GM23338 (cell line): ENCODE results near the gene TBCD. TPM values are rescaled to one million over a fixed set of nuclear protein-coding genes. Genes with fewer than 3 reads are reported as not detected.

ENCODE experiments used
- ATAC-seq: fragments of 200-7000 bp; cut with Tn5 transposase; 3 replicates; pipeline ENCODE4 v1.9.1; 2020
- DNase-seq: peaks from one replicate; pipeline ENCODE4 v3.0.0-alpha.2; 2015; ENCODE audit warnings: low spot score
- H2AFZ ChIP-seq: fragments of 200-600 bp; sonication (generic); 2 replicates; pipeline ENCODE4 v1.8.0; 2016; ENCODE audit warnings: antibody characterized with exemption, mild to moderate bottlenecking, moderate library complexity
- H3F3A ChIP-seq: fragments of 200-600 bp; sonication (generic); replicated peaks from 2 replicates; pipeline ENCODE4 v1.8.0; 2017; ENCODE audit warnings: antibody characterized with exemption, mixed run types, low read depth
- H3K27ac ChIP-seq: fragments of 200-600 bp; sonication (generic); 2 replicates; pipeline ENCODE4 v1.6.1; 2016; ENCODE audit warnings: low read depth
- H3K27me3 ChIP-seq: fragments of 200-600 bp; sonication (generic); 2 replicates; pipeline ENCODE4 v1.8.0; 2016; ENCODE audit warnings: mild to moderate bottlenecking, mixed run types, moderate library complexity; ENCODE audit not compliant: insufficient read depth
- H3K36me3 ChIP-seq: fragments of 200-600 bp; sonication (generic); 2 replicates; pipeline ENCODE4 v1.8.0; 2016; ENCODE audit warnings: mild to moderate bottlenecking; ENCODE audit not compliant: insufficient read depth
- H3K4me1 ChIP-seq: fragments of 200-600 bp; sonication (generic); 2 replicates; pipeline ENCODE4 v1.8.0; 2016; ENCODE audit warnings: mild to moderate bottlenecking, moderate library complexity; ENCODE audit not compliant: insufficient read depth
- H3K4me2 ChIP-seq: fragments of 200-600 bp; sonication (generic); 2 replicates; pipeline ENCODE4 v1.7.1; 2017; ENCODE audit warnings: mixed run types
- H3K4me3 ChIP-seq: fragments of 200-600 bp; sonication (generic); 2 replicates; pipeline ENCODE4 v1.6.1; 2016; ENCODE audit warnings: mixed run types
- H3K79me2 ChIP-seq: fragments of 200-600 bp; sonication (generic); replicated peaks from 2 replicates; pipeline ENCODE4 v1.8.0; 2017; ENCODE audit warnings: mild to moderate bottlenecking; ENCODE audit not compliant: insufficient read depth
- H3K9me2 ChIP-seq: fragments of 200-600 bp; sonication (generic); 2 replicates; pipeline ENCODE4 v1.8.0; 2017; ENCODE audit not compliant: insufficient read depth
- H4K20me1 ChIP-seq: fragments of 200-600 bp; sonication (generic); replicated peaks from 2 replicates; pipeline ENCODE4 v1.8.0; 2017; ENCODE audit warnings: mild to moderate bottlenecking; ENCODE audit not compliant: insufficient read depth
- H3K27ac Mint-ChIP-seq: 2 replicates; pipeline ENCODE4 v1.8.0; 2020; ENCODE audit warnings: inconsistent platforms, mild to moderate bottlenecking, moderate library complexity, mixed read lengths
- H3K27me3 Mint-ChIP-seq: 3 replicates; pipeline ENCODE4 v1.8.0; 2022; ENCODE audit warnings: low read depth, mild to moderate bottlenecking, moderate library complexity, mixed read lengths, inconsistent platforms; ENCODE audit not compliant: insufficient read depth, poor library complexity
- H3K36me3 Mint-ChIP-seq: 3 replicates; pipeline ENCODE4 v1.8.0; 2021; ENCODE audit warnings: low read depth, mild to moderate bottlenecking, inconsistent platforms, moderate library complexity, mixed read lengths
- H3K4me1 Mint-ChIP-seq: 3 replicates; pipeline ENCODE4 v1.8.0; 2020; ENCODE audit warnings: mild to moderate bottlenecking, inconsistent platforms, mixed read lengths
- H3K4me3 Mint-ChIP-seq: 3 replicates; pipeline ENCODE4 v1.8.0; 2021; ENCODE audit warnings: moderate library complexity, mild to moderate bottlenecking, inconsistent platforms, mixed read lengths
- H3K9me3 Mint-ChIP-seq: 3 replicates; pipeline ENCODE4 v1.8.0; 2020; ENCODE audit warnings: moderate library complexity, mild to moderate bottlenecking, inconsistent platforms, mixed read lengths
- CREB1 ChIP-seq: fragments of 250-450 bp; sonication (Bioruptor Pico); IDR thresholded peaks from 2 replicates; pipeline ENCODE4 v1.5.0; 2020; ENCODE audit warnings: low read depth, mild to moderate bottlenecking, moderate library complexity
- EZH2 ChIP-seq: fragments of 200-600 bp; sonication (generic); IDR thresholded peaks from one replicate; pipeline ENCODE4 v1.8.0; 2017; ENCODE audit warnings: antibody characterized with exemption, mild to moderate bottlenecking, low read depth; ENCODE audit not compliant: unreplicated experiment
- EZH2phosphoT487 ChIP-seq: fragments of 200-600 bp; sonication (generic); IDR thresholded peaks from one replicate; pipeline ENCODE4 v1.8.1; 2018; ENCODE audit warnings: antibody characterized with exemption; ENCODE audit not compliant: unreplicated experiment
- JUNB ChIP-seq: IDR thresholded peaks from one replicate; pipeline ENCODE4 v1.6.1; 2016; ENCODE audit warnings: antibody characterized with exemption; ENCODE audit not compliant: unreplicated experiment
- NANOG ChIP-seq: IDR thresholded peaks from 2 replicates; pipeline ENCODE4 v1.6.1; 2016; ENCODE audit warnings: antibody characterized with exemption, borderline replicate concordance
- STAT1 ChIP-seq: IDR thresholded peaks from one replicate; pipeline ENCODE4 v1.6.1; 2016; ENCODE audit warnings: antibody characterized with exemption; ENCODE audit not compliant: unreplicated experiment
- ZNF114 ChIP-seq: fragments of 250-450 bp; sonication (Bioruptor Pico); IDR thresholded peaks from 2 replicates; pipeline ENCODE4 v1.5.0; 2020; ENCODE audit warnings: mild to moderate bottlenecking, moderate library complexity
- polyA plus RNA-seq: library from polyadenylated mRNA; unstranded; fragments of >200 nt; fragmentation: Nextera tagmentation; extraction: Ambion mirVana; gene quantifications from 2 replicates; pipeline ENCODE4 v1.2.1, GENCODE V29; 2016
- total RNA-seq: library from RNA; depleted of rRNA; stranded (reverse); fragments of >200 nt; shearing (Covaris generic); gene quantifications from 2 replicates; pipeline ENCODE4 v1.2.3, GENCODE V29; 2014
- TF ChIP-seq, protein P1 (sequence below): IDR thresholded peaks from one replicate; pipeline ENCODE4 v1.6.1; 2018; ENCODE audit warnings: antibody characterized with exemption; ENCODE audit not compliant: unreplicated experiment
- TF ChIP-seq, protein P2 (sequence below): IDR thresholded peaks from 2 replicates; pipeline ENCODE4 v1.6.1; 2016; ENCODE audit warnings: antibody characterized with exemption
- TF ChIP-seq, protein P3 (sequence below), 2 experiments: fragments of 200-600 bp in 1 of 2; sonication (generic) in 1 of 2; conservative IDR thresholded peaks; 2 replicates each; pipeline versions ENCODE4 v1.5.1 to v1.6.1; 2016 to 2017; ENCODE audit warnings: antibody characterized with exemption in 2 of 2, low read depth in 2 of 2, mild to moderate bottlenecking in 2 of 2, moderate library complexity in 1 of 2

The TBCD gene
- total and polyA plus RNA-seq, 2 experiments from 2014 or later: 75.0 to 116 TPM

DNA sequence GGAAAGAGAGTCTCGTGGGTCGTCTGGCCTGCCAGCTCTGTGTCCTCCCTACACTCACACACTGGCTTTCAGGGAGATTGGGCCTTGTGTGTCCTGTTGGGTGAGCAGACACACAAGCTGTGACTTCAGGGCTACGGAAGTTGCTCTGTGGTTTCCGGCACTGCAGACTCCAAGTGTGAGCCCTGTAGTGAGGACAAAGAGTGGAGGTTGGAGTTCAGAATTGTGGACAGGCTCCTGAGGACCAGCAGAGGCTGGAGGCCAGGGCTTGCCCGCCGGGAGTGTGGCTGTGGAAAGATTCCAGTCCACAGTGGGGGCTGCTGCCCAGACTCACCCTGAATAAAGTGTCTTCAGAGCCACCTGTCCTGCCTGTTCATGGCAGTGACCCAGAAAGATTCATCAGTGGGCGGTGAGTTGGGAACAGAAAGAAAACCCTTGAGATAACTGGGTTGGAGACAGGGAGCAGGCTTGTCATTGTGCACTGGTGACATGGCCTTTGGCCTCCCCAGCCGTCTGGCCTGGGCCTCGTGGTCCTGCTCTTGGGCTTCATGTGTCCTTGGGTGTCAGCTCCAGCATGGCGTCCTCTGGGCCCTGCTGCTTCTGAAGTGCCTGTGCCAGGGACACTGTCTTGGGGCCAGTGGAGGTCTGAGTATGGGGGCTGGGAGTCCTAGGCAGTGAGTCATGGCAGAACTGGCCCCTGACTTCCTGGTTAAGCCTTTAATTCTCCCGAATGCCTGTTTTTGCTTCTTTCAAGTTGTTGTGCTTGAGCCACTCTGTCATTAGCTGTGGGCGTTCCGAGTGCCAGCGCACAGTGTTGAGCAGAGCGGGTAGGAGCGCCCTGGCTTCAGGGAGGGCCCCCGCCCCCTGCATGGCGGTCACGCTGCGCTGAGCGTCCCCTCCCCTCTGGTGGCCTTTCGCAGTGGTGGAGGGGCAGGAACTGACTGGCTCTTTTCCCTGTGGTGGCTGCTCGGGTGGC lies 107.9 kb downstream of the TBCD start (continued):
- TF ChIP-seq, protein P1, sequence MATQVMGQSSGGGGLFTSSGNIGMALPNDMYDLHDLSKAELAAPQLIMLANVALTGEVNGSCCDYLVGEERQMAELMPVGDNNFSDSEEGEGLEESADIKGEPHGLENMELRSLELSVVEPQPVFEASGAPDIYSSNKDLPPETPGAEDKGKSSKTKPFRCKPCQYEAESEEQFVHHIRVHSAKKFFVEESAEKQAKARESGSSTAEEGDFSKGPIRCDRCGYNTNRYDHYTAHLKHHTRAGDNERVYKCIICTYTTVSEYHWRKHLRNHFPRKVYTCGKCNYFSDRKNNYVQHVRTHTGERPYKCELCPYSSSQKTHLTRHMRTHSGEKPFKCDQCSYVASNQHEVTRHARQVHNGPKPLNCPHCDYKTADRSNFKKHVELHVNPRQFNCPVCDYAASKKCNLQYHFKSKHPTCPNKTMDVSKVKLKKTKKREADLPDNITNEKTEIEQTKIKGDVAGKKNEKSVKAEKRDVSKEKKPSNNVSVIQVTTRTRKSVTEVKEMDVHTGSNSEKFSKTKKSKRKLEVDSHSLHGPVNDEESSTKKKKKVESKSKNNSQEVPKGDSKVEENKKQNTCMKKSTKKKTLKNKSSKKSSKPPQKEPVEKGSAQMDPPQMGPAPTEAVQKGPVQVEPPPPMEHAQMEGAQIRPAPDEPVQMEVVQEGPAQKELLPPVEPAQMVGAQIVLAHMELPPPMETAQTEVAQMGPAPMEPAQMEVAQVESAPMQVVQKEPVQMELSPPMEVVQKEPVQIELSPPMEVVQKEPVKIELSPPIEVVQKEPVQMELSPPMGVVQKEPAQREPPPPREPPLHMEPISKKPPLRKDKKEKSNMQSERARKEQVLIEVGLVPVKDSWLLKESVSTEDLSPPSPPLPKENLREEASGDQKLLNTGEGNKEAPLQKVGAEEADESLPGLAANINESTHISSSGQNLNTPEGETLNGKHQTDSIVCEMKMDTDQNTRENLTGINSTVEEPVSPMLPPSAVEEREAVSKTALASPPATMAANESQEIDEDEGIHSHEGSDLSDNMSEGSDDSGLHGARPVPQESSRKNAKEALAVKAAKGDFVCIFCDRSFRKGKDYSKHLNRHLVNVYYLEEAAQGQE: no peak
- TF ChIP-seq EZH2 (no peak), JUNB (no peak), ZNF114 (CRISPR knock-in tag) (no peak), STAT1 (no peak), EZH2phosphoT487 (no peak)
- TF ChIP-seq, protein P2, sequence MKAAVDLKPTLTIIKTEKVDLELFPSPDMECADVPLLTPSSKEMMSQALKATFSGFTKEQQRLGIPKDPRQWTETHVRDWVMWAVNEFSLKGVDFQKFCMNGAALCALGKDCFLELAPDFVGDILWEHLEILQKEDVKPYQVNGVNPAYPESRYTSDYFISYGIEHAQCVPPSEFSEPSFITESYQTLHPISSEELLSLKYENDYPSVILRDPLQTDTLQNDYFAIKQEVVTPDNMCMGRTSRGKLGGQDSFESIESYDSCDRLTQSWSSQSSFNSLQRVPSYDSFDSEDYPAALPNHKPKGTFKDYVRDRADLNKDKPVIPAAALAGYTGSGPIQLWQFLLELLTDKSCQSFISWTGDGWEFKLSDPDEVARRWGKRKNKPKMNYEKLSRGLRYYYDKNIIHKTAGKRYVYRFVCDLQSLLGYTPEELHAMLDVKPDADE: no peak
- TF ChIP-seq, protein P3, sequence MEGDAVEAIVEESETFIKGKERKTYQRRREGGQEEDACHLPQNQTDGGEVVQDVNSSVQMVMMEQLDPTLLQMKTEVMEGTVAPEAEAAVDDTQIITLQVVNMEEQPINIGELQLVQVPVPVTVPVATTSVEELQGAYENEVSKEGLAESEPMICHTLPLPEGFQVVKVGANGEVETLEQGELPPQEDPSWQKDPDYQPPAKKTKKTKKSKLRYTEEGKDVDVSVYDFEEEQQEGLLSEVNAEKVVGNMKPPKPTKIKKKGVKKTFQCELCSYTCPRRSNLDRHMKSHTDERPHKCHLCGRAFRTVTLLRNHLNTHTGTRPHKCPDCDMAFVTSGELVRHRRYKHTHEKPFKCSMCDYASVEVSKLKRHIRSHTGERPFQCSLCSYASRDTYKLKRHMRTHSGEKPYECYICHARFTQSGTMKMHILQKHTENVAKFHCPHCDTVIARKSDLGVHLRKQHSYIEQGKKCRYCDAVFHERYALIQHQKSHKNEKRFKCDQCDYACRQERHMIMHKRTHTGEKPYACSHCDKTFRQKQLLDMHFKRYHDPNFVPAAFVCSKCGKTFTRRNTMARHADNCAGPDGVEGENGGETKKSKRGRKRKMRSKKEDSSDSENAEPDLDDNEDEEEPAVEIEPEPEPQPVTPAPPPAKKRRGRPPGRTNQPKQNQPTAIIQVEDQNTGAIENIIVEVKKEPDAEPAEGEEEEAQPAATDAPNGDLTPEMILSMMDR (conservative IDR thresholded peaks at IDR 0.05; ENCODE audit: low read depth in 2 of 2): no peak

DNA sequence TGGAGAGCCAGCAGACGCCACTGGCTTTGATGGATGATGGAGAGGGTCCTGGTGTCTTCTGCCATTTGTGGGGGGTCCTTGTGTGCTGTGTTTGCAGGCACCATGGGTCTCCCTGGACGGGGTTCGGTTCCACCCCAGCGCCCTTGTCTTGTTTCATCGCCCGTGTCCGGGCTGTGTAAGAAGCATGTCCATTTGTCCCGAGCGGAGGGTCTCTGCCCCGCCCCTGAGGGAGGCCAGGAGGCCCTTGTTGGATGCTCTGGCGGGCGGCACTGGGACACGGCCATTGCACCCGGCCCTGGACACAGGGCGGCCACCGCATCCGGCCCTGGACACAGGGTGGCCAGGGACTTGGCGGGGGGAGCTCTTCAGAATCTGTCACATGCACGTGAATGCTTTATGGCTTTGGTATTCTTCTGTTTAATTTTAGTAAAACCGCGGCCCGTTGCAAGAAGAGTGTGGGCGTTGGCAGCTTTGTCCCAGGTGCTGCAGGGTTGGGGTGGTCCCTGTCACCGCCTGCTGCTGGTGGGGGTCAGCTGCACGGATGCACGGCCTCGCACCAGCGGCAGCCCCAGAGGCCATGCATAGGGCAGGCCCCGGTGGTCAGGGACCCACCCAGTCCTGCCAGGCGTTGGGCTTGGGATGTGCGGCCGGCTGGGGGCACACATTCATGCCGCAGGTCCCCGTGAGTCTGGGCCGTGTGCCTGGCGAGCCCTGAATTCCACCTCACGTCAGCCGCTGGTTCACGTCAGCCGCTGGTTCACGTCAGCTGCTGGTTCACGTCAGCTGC lies 108.9 kb downstream of the TBCD start:
- Histone ChIP-seq H3K4me2 (no peak overlapping the region), H3F3A (no peaks in the 10 kb centered on the region)

More for the DNA sequence above, 108.9 kb downstream of the TBCD start:
- Mint-ChIP-seq H3K27ac (no peak overlapping the region), H3K4me1 (peaks cover 33% of the 10 kb centered on the region), H3K27me3 (peaks cover 7% of the 10 kb centered on the region), H3K9me3 (no peaks in the 10 kb centered on the region), H3K4me3 (no peak overlapping the region), H3K36me3 (peaks cover 8% of the 10 kb centered on the region)
- ATAC-seq (no peak), DNase-seq (no peak)
- Histone ChIP-seq H3K9me2 (no peaks in the 10 kb centered on the region), H3K27me3 (no peaks in the 10 kb centered on the region), H4K20me1 (peaks cover 3% of the 10 kb centered on the region; the same call in 1 of the 2 replicates), H3K36me3 (peaks cover 8% of the 10 kb centered on the region; the same call in 1 of the 2 replicates), H3K79me2 (peaks cover 48% of the 10 kb centered on the region), H3K4me3 (no peak overlapping the region), H3K4me1 (no peaks in the 10 kb centered on the region), H3K27ac (no peak overlapping the region), H2AFZ (no peak overlapping the region)
- TF ChIP-seq ZNF114 (CRISPR knock-in tag) (no peak), NANOG (no peak), CREB1 (no peak)
- TF ChIP-seq, protein P2: no peak
